Hematopoietic multipotent progenitor cell treated with erythropoietin and hydrocortisone succinate and interleukin-3 and kit ligand, for 15 days (in vitro differentiated cells): ENCODE measurements around the gene GPBAR1.
"Not testable (repeated sequence)": the region's sequence is repeated elsewhere in the genome, so short reads cannot be mapped to it uniquely, and the experiment has no call there.

Source experiments
- DNase-seq: peaks from one replicate; pipeline ENCODE4 v3.0.0-alpha.2; 2015; ENCODE audit warnings: low spot score

The GPBAR1 gene

DNA sequence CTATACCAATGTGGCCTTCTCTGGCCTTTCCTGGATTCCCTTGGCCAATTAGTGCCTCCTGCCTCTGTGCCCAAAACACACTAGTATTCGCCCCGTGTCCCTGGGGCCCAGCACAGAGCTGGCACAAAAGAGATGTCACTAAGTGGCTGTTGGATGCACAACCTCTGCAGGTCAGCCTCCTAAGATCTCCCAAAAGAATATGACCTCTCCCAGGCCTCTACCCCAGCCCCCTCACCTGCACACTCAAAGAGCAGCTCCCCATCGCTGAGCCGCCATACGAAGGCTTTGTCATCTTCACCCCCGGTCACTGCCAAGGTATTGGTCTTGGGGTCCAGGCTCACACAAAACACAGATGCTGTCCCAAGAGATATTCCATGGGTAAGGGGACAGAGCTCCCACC lies 6.4 kb downstream of the GPBAR1 start:
- DNase-seq: no peak

DNA sequence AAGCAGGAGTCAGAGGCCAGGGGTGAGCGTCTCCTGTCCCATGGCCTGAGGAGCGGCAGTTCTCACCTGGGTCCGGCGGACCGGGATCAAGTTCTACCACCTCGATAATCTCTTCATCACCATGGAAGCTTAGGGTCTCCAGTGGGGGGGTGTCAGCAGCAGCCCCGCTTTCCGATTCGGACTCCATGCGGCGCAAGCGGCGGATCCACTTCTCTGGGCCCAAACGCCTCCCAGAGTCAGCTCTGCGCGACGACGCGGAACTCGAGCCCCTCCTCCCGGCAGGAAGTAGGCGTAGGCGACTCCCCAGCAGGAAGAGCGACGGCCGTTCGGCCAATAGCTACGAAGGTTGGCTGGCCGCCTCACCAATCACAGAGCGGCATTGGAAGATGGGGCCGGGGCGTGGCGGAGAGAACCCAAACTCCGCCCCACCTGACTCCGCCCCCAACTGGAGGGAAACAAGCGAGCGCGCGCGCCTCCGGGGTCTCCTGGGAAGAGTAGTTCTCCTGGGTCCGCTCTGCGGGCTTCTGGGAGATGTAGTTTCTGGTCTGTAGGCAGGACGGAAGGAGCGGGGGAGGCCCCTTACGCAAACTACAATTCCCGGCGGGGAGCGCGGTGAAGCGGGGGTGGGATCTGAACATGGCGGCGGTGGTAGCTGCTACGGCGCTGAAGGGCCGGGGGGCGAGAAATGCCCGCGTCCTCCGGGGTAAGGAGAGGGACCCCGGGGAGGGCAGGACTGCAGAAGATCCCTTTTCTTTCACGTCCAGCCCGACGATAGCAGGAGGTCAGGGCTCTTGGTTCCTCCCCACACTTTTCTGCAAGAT lies 9.3 kb downstream of the GPBAR1 start, which contains the start of the genes AAMP and PNKD:
Gene AAMP (minus strand): TSS at position 238 of the 821 bp plus-strand sequence. CDS start 51 bp downstream, at position 187.
Gene PNKD (plus strand): TSS at position 620 of the 821 bp plus-strand sequence. CDS start 17 bp downstream, at position 637.
- peak; percentile 100 for DNase-seq

DNA sequence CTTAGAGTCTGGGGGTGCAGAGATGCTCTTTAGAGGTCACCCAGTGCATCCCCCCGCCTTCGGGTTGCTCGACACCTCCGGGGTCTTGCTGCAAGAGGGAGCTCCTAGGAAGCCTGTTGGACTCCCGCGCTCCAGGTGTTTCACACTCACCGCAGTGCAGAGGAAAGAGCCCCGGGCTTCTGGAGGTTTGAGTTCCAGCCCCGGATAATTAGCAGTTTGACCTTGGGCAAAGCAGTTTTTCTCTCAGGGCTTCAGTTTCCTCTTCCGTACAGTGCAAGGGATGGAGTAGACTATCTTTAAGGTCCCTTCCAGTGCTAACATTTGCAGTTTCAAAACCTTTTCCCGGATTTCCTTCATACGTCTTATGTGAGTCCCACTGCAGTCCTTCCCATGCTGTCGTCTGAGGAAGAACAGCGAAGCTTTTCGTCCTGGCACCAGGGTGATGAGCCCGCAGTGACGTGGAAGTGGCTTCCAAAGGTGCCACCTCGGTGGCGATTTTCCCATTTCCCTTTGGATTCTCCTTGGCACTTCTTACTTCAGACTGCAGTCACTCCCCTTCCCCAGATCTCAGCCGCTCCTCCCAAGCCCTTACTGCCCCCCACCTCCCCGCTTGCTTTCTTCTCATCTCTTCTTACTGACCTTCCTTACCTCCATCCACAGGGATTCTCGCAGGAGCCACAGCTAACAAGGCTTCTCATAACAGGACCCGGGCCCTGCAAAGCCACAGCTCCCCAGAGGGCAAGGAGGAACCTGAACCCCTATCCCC lies 10.1 kb downstream of the GPBAR1 start:
- peak; percentile 34 for DNase-seq

DNA sequence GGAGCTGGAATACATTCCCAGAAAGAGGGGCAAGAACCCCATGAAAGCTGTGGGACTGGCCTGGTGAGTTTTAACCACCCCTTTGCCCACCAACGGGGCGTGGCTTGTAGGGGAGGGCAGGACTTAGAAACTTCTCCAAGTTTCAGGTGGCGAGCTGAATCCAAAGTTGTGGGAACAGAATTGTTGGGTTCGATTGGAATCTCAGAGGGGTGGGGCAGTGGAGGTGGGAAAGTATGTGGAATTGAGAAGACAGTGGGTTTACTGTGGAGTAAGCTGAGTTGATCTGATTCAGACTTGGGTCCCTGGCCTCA lies 10.6 kb downstream of the GPBAR1 start:
- DNase-seq: no peak

DNA sequence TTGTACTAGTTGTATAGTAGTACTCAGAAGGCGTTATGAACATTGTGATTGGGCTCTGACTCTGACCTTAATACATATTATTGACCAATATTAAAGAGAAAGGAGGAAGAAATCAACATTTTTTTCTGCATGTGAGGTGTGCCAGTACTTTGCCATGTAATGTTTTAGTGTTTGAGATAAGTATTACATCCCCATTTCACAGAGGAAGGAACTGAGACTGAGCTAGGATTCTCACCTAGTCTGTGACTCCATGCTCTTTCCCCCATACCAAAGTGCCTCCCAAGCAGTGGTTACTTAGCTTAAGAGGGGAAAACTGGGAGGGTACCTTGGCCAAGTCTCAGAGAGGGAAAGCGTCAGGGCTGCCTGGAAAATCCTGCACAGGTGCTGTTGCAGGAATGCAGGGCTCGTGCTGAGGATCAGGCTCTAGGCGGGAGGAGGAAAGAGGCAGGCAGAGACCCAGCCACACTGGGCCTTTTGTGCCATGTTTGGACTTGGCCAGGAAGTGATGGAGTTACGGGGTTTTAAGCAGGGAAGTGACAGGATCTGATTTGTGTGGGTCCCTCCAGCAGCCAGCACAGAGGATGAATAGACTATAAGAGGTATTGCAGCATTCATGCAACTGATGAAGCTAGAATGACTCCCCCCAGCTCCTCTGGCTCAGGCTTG lies 11.2 kb downstream of the GPBAR1 start:
- no peak for DNase-seq

DNA sequence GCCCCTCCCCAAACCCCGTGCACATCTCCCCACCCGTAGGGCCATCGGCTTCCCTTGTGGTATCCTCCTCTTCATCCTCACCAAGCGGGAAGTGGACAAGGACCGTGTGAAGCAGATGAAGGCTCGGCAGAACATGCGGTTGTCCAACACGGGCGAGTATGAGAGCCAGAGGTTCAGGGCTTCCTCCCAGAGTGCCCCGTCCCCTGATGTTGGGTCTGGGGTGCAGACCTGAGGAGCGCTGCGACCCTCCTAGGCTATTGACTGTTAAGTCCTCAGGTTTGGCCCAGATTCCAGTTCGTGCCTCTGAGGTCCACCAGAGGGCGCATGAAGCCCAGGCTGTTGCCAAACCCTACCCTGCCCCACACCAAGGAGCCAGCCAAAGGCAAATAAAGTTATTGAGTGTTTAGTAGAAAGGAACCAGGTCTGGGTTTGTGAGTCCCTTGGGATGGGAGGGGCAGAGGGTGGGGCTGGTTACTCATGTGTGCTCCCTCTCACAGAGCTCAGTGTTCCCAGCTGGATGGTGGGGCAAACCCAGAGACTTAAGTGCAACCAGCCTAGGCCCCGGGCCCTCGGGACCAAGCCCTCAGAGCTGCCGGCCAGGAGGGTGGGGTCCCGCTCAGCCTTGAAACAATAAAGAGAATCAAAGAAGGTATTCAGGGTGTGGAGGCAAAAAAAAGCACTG lies 11.9 kb downstream of the GPBAR1 start:
- DNase-seq: peak; percentile 91

DNA sequence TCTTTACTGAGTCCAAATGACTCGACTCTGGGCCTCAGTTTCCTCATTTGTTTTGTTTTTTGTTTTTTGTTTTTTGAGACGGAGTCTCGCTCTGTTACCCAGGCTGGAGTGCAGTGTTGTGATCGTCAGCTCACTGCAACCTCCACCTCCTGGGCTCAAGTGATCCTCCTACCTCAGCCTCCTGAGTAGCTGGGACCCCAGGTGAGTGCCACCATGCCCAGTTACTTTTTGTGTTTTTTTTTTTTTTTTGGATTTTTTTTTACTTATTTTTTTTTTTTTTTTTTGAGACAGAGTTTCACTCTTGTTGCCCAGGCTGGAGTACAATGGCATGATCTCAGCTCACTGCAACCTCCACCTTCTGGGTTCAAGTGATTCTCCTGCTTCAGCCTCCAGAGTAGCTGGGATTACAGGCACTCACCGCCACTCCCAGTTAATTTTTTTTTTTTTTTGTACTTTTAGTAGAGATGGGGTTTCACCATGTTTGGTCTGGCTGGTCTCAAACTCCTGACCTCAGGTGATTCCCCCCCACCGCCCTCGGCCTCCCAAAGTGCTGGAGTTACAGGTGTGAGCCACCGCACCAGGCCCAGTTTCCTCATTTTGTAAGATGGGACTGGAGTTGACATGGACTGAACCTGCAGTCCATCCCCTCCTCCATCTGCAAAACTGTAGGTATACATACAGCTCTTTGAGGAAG lies 12.5 kb downstream of the GPBAR1 start:
- DNase-seq: not testable (repeated sequence)

DNA sequence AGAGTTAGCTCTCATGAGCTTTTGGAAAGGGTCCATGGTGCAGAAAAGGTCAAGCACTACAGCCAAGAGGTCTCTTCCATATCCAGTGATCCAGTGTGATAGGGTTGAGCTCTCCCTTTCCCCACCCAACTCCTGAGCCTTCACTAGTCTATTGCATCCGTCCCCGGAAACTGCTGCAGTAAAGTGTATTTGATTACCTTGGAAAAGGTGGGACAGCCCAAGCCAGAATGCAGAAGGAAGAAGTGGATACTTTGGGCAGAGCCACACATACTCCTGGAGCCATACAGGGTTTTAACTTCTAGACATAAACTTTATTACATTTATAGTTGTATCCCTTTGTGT lies 13.1 kb downstream of the GPBAR1 start:
- no peak for DNase-seq

DNA sequence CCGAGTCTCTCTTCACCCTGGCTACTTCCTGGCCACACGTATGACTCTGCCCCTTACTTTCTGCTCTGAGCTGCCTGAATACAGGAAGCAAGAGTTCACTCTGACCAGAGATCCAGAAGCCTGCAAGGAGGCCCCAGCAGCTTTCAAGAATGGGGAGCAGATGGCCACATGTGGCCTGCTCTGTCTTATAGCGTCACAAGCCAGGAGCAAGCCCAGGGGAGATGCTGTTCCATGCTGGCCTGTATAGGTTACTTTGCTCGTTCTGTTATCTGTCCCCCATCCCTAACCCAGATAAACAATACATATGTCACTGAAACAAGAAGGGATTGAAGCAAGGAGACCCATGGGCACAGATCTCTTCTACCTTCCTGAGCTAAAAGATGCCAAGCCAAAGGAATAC lies 13.8 kb downstream of the GPBAR1 start:
- DNase-seq: no peak

DNA sequence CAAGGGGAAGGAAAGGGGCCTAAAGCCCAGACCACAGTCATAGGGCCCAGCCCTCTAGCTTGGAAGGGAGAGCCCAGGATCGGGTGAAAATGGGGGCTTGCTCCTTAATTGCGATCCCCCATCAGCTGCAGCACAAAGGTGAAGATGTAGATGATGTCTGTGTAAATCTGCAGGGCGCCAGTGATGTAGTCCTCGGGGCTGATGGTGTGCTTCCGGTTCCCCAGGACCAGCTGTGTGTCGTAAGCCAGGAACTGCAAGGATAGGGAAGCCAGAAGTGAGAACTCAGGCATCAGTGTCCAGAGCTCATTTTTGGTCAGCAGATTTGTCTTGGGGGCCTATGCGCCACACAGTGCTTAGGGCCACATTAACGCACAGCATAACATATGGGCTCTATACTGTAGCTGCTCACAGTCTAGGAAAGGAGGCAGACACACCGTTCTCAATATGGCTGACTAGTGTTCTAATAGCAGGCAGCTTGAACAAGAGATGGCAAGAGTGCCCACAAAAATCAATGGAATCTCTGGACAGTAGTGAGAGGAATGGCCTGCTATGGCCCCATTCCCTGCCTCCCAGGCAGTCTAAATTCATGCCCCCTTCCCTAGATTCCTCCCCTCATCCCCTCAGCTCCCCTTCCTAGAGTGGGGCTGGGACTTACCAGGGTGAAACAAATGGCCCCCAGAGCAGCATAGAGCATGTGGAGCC lies 14.7 kb downstream of the GPBAR1 start:
- DNase-seq: no peak

DNA sequence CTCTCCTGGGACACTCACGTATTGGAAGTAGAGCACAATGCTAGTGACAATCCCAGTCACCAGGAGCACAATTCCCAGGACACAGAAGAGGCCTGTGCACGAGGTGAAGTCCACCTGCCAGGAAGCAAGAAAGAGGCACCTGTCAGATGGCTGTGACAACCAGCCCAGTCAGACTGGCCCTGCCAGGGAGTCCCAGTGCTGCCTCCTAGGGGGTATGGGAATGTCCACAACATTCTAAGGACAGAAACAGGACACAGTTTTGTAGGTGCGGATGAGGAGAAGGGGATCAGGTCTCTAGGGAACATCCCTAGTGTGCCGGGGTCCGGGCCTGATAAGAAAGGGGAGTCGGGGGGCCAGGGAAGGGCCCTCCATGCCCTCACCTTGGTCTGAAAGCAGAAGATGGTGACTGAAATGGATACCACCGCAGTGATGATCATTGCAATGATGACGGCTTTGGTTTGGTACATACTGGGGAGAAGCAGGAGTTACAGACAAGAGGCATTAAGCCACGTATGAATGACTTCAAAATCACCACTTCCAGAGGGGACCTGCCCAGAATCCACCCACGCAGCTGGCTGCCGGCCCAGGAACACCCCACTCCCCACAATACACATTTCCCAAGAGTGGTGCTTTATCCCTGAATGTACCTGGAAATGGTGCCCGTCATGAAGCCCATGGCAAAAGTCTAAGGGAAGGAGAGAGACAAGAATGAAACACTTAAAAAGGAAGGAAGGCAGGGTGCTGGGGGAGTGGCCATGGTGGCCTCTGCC lies 16.4 kb downstream of the GPBAR1 start:
- DNase-seq: no peak

DNA sequence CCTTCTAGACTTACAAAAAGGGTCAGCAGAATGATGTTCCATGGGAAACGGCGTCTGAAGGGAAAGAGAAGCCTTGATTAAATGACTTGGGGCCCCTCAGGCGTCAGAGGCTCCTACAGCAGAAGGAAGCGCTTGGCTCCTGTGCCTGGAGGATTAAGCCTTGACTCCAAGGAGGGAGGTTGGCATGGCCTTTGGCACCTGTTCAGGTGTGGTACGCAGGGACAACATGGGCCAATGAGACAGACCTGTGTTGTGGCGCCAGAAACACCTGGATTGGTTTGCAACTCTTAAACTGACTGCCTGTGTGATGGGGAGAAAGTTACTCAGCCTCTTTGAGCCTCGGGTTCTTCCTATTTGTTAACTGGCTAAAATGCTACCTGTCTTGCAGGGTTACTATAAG lies 17.1 kb downstream of the GPBAR1 start:
- no peak for DNase-seq

DNA sequence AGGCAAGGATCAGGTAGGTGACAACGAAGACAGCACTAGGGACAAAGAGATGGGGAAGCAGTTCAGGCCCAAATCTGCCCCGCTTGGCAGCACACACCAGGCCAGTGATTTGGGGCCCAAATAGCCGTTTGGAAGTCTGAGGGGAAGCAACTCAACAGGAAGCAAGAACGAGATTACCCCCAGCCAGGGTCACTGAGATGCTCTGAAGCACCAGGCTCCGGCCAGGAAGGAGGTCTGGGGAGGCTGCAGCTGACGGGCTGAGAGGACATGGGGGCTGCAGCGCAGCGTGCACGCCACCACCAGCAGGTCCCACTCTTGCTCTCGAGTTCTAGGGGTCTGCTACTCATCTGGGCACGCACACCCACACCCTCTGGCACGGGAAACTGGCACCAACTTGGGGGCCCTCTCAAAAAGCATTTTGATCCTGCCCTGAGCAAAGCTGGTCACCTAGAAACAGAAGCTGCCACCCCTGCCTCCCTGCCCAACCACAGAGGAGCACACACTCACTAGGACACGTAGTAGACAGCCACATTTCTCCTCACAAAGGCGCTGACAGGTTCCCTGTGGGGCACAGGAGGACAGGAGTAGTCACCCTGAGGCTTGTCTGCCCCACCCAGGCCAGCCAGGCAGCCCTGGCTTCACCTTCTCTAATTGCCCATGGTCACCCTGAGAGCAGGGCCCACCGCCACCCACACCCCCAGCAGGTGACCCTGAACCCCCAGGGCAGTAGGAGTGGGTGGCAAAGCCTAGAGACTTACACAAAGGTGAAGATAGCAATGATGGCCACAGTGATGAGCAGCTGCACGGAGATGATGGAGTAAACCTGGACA lies 17.9 kb downstream of the GPBAR1 start:
- DNase-seq: no peak

DNA sequence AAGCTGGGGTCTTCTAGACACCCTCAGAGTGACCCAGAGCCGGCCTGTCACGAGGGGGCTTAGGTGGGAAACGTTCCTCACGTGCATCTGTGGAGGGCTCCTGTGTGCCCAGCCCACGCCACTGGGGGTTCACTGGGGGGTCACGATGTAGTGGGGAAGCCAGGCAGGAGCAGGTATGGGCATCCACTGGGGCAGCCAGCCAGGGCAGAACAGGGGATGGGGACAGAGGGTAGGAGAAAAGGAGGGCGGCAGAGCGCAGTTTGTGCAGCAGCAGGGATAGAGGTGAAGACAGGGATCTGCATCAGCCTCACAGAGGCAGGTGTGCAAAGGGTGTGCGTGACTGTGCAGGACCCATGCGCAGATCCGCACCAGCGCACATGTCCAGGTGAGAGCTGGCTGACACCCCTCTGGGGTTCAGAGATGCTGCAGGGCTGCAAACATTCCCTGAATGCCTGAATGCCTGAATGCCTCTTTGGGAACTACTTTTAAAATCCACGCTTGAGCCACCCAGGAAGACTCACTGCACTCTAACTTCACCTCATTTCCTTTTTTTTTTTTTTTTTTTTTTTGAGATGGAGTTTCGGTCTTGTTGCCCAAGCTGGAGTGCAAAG lies 19.6 kb downstream of the GPBAR1 start:
- no peak for DNase-seq

DNA sequence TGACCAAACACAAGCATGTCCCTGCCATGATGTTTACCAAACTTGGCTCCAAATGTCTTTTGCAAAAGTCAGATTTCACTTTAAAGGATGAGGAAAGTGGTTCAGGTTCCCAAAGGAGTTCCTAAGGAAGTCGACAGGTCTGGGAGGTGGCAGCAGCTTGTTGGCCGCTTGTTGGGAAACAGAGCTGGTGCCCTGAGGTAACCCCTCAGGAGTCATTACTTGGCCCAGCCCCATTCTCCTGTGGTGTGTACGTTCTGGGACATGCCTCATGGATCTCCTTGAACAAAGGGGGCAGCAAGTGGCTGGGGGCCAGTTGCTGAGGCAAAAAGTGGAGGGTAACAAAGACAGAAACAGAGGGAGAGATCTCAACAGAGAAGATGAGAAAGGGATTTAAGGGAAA lies 20.6 kb downstream of the GPBAR1 start:
- no peak for DNase-seq

DNA sequence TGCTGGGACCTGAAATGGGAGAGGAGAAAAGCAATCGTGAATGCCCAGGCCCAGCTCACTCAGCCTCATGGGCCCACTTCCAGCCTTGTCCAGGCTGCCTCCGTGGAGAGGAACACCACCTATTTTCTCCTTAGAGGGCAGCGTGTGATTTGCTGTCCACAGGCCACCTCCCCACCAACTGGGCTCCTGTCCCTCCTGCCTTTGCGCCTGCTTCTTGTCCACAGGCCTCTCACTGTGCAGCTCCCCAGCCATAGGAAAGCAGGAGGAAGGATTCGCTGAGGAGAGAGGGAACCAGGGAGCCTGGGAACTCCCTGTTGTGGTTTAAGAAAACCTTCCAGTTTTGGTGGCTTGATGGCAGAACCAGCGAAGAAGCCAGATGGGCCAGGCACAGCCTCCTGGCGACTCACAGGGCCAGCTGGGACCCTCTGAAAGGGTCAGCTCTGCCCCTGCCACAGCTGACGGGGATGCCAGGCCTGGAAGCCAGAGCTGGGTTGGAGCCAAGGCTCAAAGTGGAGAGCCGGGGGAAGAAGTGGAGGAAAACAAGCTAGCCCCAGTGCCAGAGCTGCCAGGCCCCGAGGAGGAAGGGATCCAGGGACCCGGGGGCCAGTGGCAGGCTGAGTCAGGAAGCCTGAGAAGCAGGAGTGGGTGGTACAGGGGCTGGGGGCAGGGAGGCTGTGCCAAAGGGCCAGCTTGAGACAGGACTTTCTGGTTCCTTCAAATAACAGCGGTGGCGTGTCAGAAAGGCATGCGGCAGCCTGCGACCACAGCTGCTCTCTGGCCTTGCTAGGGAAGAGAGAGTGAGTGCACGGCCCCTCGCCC lies 21.6 kb downstream of the GPBAR1 start:
- DNase-seq: no peak

DNA sequence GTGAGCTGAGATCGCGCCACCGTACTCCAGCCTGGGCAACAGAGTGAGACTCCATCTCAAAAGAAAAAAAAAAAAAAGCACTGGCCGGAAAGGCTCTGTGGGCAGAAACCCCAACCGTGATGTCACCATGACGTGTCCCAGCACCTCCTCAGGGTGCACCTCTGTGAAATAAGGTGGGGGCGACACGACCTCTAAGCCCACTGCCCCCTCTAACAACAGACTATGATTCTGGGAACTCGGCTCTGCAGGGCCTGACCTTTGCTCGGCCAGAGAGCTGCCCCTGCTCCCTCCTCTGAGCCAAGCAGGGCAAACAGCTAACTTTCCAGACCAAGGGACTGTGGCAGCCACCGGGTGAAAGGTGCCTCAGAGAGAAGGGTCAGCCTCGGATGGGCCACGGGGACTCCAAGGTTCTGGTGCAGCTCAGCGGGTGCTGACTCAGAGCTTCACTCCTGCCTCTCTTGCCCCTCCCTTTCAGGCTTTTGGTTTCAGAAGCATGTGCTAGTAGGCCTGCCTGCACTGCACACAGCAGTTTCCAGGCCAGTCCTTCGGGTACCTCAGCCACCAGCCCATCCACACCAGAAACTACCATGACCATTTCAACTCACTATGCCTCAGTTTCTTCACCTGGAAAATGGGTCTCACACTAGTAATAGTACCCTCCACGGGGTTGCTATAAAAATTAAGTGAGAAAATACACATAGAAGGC lies 23.4 kb downstream of the GPBAR1 start:
- peak; percentile 80 for DNase-seq
